Large intestine (tissue), 3 donors: Measurements from ENCODE around the gene KLHL18. TPM values are rescaled to one million over a fixed set of nuclear protein-coding genes. Genes with fewer than 3 reads are reported as not detected.
A peak's percentile ranks its signal among the peaks of the same experiment; 100 is the strongest.
"Not testable (repeated sequence)": the region's sequence is repeated elsewhere in the genome, so short reads cannot be mapped to it uniquely, and the experiment has no call there.

Experiments used
- DNase-seq, 2 donors: peaks; one replicate each; pipeline versions ENCODE4 v3.0.0 to v3.0.0-alpha.2; 2013
- H3K27ac ChIP-seq: one replicate; pipeline ENCODE4 v1.5.1; 2013; ENCODE audit warnings: low read length
- H3K27me3 ChIP-seq: 2 replicates; pipeline ENCODE4 v1.6.1; 2013; ENCODE audit warnings: low read length; ENCODE audit not compliant: control insufficient read depth, insufficient read depth
- H3K36me3 ChIP-seq: 2 replicates; pipeline ENCODE4 v1.6.1; 2013; ENCODE audit warnings: low read length; ENCODE audit not compliant: control insufficient read depth, insufficient read depth
- H3K4me1 ChIP-seq: one replicate; pipeline ENCODE4 v1.6.1; 2013; ENCODE audit warnings: low read length; ENCODE audit not compliant: control insufficient read depth, insufficient read depth
- H3K4me3 ChIP-seq: one replicate; pipeline ENCODE4 v1.5.1; 2013; ENCODE audit warnings: low read length
- H3K9me3 ChIP-seq: one replicate; pipeline ENCODE4 v1.6.1; 2013; ENCODE audit warnings: mild to moderate bottlenecking, low read depth, low read length, moderate library complexity; ENCODE audit not compliant: control insufficient read depth
- WGBS: methylation state at CpG from one replicate; pipeline ENCODE4 v1.1.5; 2013; ENCODE audit warnings: low lambda C conversion rate; ENCODE audit not compliant: insufficient coverage; 5-methylcytosine and 5-hydroxymethylcytosine counted together
- polyA plus RNA-seq: library from polyadenylated mRNA; unstranded; fragments of 120-200 nt; gene quantifications from one replicate; pipeline ENCODE4 v1.2.1, GENCODE V29; 2013

KLHL18 gene
- polyA plus RNA-seq, 1 donor = 11.2 TPM

- no peak for DNase-seq
- H3K27ac ChIP-seq = no peak overlapping the region
- H3K36me3 ChIP-seq = no peaks in the 10 kb centered on the region
- H3K4me1 ChIP-seq = peaks cover 3% of the 10 kb centered on the region
- H3K9me3 ChIP-seq = no peaks in the 10 kb centered on the region
- H3K4me3 ChIP-seq = no peak overlapping the region
- no peaks in the 10 kb centered on the region for H3K27me3 ChIP-seq
- WGBS = 100% methylated on average over 1 of the region's 3 CpGs
Measured at GRCh38 chr3:47294392-47294791, 11.6 kb downstream of the KLHL18 start.

- 78% methylated on average over 1 of the region's 2 CpGs for WGBS
- Histone ChIP-seq H3K4me3 (no peak overlapping the region), H3K4me1 (peaks cover 5% of the 10 kb centered on the region), H3K27me3 (no peaks in the 10 kb centered on the region), H3K36me3 (no peaks in the 10 kb centered on the region), H3K9me3 (no peaks in the 10 kb centered on the region), H3K27ac (no peak overlapping the region)
- DNase-seq = no peak
Measured at GRCh38 chr3:47295322-47295721, 12.6 kb downstream of the KLHL18 start.

- no CpG with 5 or more reads among the region's 6 CpGs for WGBS
- Histone ChIP-seq H3K9me3 (no peaks in the 10 kb centered on the region), H3K4me3 (no peak overlapping the region), H3K27me3 (no peaks in the 10 kb centered on the region), H3K27ac (no peak overlapping the region), H3K4me1 (peaks cover 5% of the 10 kb centered on the region), H3K36me3 (no peaks in the 10 kb centered on the region)
- DNase-seq = no peak
Measured at GRCh38 chr3:47295976-47296375, 13.2 kb downstream of the KLHL18 start.

- Histone ChIP-seq H3K27me3 (no peaks in the 10 kb centered on the region), H3K36me3 (no peaks in the 10 kb centered on the region), H3K4me3 (no peak overlapping the region), H3K9me3 (no peaks in the 10 kb centered on the region), H3K27ac (no peak overlapping the region), H3K4me1 (peaks cover 5% of the 10 kb centered on the region)
- no CpG with 5 or more reads among the region's 2 CpGs for WGBS
- DNase-seq = no peak
Measured at GRCh38 chr3:47296562-47297302, 14.0 kb downstream of the KLHL18 start.

GRCh38 chr3:47298439-47298838 lies 15.7 kb downstream of the KLHL18 start:
- Histone ChIP-seq H3K27me3 (no peaks in the 10 kb centered on the region), H3K4me3 (no peak overlapping the region), H3K9me3 (no peaks in the 10 kb centered on the region), H3K27ac (no peak overlapping the region), H3K4me1 (peaks cover 5% of the 10 kb centered on the region), H3K36me3 (no peaks in the 10 kb centered on the region)
- WGBS = 100% methylated on average over 2 of the region's 3 CpGs
- no peak for DNase-seq

- Histone ChIP-seq H3K27me3 (no peaks in the 10 kb centered on the region), H3K27ac (peak overlapping the region; percentile 58), H3K9me3 (no peaks in the 10 kb centered on the region), H3K4me3 (no peak overlapping the region), H3K4me1 (peaks cover 5% of the 10 kb centered on the region), H3K36me3 (no peaks in the 10 kb centered on the region)
- WGBS = 85% methylated on average over 4 of the region's 9 CpGs
- DNase-seq = peak; percentile 48
Measured at GRCh38 chr3:47299381-47300318, 16.9 kb downstream of the KLHL18 start.

GRCh38 chr3:47301456-47301855 lies 18.7 kb downstream of the KLHL18 start:
- no peaks in the 10 kb centered on the region for H3K9me3 ChIP-seq
- H3K27me3 ChIP-seq = no peaks in the 10 kb centered on the region
- H3K36me3 ChIP-seq = no peaks in the 10 kb centered on the region
- peaks cover 5% of the 10 kb centered on the region for H3K4me1 ChIP-seq
- no peak overlapping the region for H3K4me3 ChIP-seq
- H3K27ac ChIP-seq = no peak overlapping the region
- no peak for DNase-seq

GRCh38 chr3:47306022-47306421 lies 23.3 kb downstream of the KLHL18 start:
- DNase-seq = no peak
- H3K36me3 ChIP-seq = no peaks in the 10 kb centered on the region
- WGBS = 100% methylated on average over 1 of the region's 2 CpGs
- H3K27me3 ChIP-seq = no peaks in the 10 kb centered on the region
- H3K9me3 ChIP-seq = peaks cover 4% of the 10 kb centered on the region
- no peak overlapping the region for H3K27ac ChIP-seq
- no peaks in the 10 kb centered on the region for H3K4me1 ChIP-seq
- H3K4me3 ChIP-seq = no peak overlapping the region

GRCh38 chr3:47309231-47309630 lies 26.5 kb downstream of the KLHL18 start:
- H3K9me3 ChIP-seq, DNase-seq, H3K36me3 ChIP-seq, H3K4me3 ChIP-seq, H3K27me3 ChIP-seq, H3K4me1 ChIP-seq, H3K27ac ChIP-seq: not testable (repeated sequence)
- WGBS = no CpG with 5 or more reads among the region's 28 CpGs

GRCh38 chr3:47310391-47310790 lies 27.6 kb downstream of the KLHL18 start:
- no peak for DNase-seq
- peaks cover 4% of the 10 kb centered on the region for H3K9me3 ChIP-seq
- no peaks in the 10 kb centered on the region for H3K4me1 ChIP-seq
- no peaks in the 10 kb centered on the region for H3K36me3 ChIP-seq
- no peaks in the 10 kb centered on the region for H3K27me3 ChIP-seq
- no peak overlapping the region for H3K27ac ChIP-seq
- WGBS = 90% methylated on average over 2 of the region's 4 CpGs
- H3K4me3 ChIP-seq = no peak overlapping the region
